Natural killer cell (primary cell): ENCODE data around the gene C22orf15. TPM values are rescaled to one million over a fixed set of nuclear protein-coding genes. Genes with fewer than 3 reads are reported as not detected.

ENCODE experiments used
- ATAC-seq, 3 donors: fragments of 150-1000 bp in 2 of 3; fragments of 200-7000 bp in 1 of 3; cut with Tn5 transposase; 1 replicate in 1 of 3; 2 replicates in 2 of 3; pipeline ENCODE4 v1.10.0; 2021; ENCODE audit warnings: mild to moderate bottlenecking in 2 of 3, moderate library complexity in 2 of 3
- DNase-seq, 2 donors: peaks; one replicate each; pipeline versions ENCODE4 v3.0.0 to v3.0.0-alpha.2; 2013 to 2021; ENCODE audit warnings: mixed read lengths in 1 of 2
- H3K27ac ChIP-seq: one replicate; pipeline ENCODE4 v1.5.1; 2013; ENCODE audit warnings: mild to moderate bottlenecking, low read length
- H3K27me3 ChIP-seq: one replicate; pipeline ENCODE4 v1.6.1; 2013; ENCODE audit warnings: low read length; ENCODE audit not compliant: control insufficient read depth, insufficient read depth
- H3K36me3 ChIP-seq: one replicate; pipeline ENCODE4 v1.6.1; 2013; ENCODE audit warnings: low read length; ENCODE audit not compliant: control insufficient read depth, insufficient read depth
- H3K4me1 ChIP-seq: one replicate; pipeline ENCODE4 v1.6.1; 2013; ENCODE audit warnings: low read length; ENCODE audit not compliant: control insufficient read depth, insufficient read depth
- H3K4me3 ChIP-seq: one replicate; pipeline ENCODE4 v1.5.1; 2013; ENCODE audit warnings: low read length
- H3K9me3 ChIP-seq: one replicate; pipeline ENCODE4 v1.6.1; 2013; ENCODE audit warnings: low read length; ENCODE audit not compliant: control insufficient read depth, insufficient read depth
- H3K27ac Mint-ChIP-seq, 2 donors: one replicate each; pipeline ENCODE4 v1.8.0; 2022; ENCODE audit warnings: mild to moderate bottlenecking in 2 of 2, mixed read lengths in 2 of 2, moderate library complexity in 1 of 2
- H3K27me3 Mint-ChIP-seq, 2 donors: one replicate each; pipeline ENCODE4 v1.8.0; 2022; ENCODE audit warnings: low read depth in 2 of 2, mixed read lengths in 2 of 2
- H3K36me3 Mint-ChIP-seq: one replicate; pipeline ENCODE4 v1.8.0; 2022; ENCODE audit warnings: mixed read lengths
- H3K4me1 Mint-ChIP-seq, 2 donors: one replicate each; pipeline ENCODE4 v1.8.0; 2022; ENCODE audit warnings: mixed read lengths in 2 of 2
- H3K4me3 Mint-ChIP-seq: one replicate; pipeline ENCODE4 v1.8.0; 2022; ENCODE audit warnings: mild to moderate bottlenecking, moderate library complexity, mixed read lengths
- H3K9me3 Mint-ChIP-seq, 2 donors: one replicate each; pipeline ENCODE4 v1.8.0; 2022; ENCODE audit warnings: mixed read lengths in 2 of 2
- WGBS: methylation state at CpG from one replicate; pipeline ENCODE4 v1.1.7; 2013; ENCODE audit warnings: missing lambda C conversion rate; ENCODE audit not compliant: insufficient coverage; 5-methylcytosine and 5-hydroxymethylcytosine counted together
- intact Hi-C: fragments of 100-400 bp; cut with micrococcal nuclease; formaldehyde crosslinking; loops from one replicate; pipeline ENCODE4 v1.14.2; 2022
- total RNA-seq, 4 donors: library from RNA; stranded (reverse); fragments of 120-200 nt in 1 of 4; gene quantifications; one replicate each; pipeline versions ENCODE4 v1.2.3 to v1.2.4, GENCODE V29; 2013 to 2022
- TF ChIP-seq, protein P1 (sequence below): fragments of 200-600 bp; IDR thresholded peaks from one replicate; pipeline ENCODE4 v1.8.0; 2022; ENCODE audit warnings: antibody characterized with exemption

The C22orf15 gene
- total RNA-seq, 3 donors from 2014 or later (not counting 1 experiment from before 2014, with no cell fraction given), result not detected

DNA sequence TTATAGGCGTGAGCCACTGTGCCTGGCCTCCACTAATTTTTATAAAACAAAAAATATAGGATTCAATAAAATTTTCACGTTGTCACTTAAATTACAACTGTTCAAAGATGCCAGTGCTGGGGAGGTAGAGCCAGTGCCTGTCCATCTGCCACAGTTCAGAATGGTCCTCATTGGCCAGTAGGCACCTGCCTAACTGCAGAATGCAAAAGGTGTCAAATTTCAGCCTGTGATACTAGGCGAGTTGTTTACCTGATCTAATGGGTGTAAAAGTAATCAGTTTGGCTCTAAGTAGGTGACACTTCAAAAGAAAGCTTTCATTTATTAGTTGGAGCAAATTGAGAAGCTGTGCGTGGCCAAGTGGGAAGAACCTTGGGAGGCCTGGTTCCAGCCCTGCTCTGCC is 26.3 kb downstream of the C22orf15 start:
- H3K36me3 ChIP-seq, result peaks cover 20% of the 10 kb centered on the region
- H3K27ac ChIP-seq, result no peak overlapping the region
- H3K9me3 Mint-ChIP-seq, result no peaks in the 10 kb centered on the region
- H3K27me3 ChIP-seq, result no peaks in the 10 kb centered on the region
- TF ChIP-seq, protein P1, sequence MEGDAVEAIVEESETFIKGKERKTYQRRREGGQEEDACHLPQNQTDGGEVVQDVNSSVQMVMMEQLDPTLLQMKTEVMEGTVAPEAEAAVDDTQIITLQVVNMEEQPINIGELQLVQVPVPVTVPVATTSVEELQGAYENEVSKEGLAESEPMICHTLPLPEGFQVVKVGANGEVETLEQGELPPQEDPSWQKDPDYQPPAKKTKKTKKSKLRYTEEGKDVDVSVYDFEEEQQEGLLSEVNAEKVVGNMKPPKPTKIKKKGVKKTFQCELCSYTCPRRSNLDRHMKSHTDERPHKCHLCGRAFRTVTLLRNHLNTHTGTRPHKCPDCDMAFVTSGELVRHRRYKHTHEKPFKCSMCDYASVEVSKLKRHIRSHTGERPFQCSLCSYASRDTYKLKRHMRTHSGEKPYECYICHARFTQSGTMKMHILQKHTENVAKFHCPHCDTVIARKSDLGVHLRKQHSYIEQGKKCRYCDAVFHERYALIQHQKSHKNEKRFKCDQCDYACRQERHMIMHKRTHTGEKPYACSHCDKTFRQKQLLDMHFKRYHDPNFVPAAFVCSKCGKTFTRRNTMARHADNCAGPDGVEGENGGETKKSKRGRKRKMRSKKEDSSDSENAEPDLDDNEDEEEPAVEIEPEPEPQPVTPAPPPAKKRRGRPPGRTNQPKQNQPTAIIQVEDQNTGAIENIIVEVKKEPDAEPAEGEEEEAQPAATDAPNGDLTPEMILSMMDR, result no peak
- ATAC-seq, result no peak
- peaks cover 42 to 43% of the 10 kb centered on the region in 2 donors for H3K4me1 Mint-ChIP-seq
- no peak for DNase-seq
- no peak overlapping the region for H3K4me3 Mint-ChIP-seq
- intact Hi-C loops, result no loop called here
- H3K36me3 Mint-ChIP-seq, result peaks cover 6% of the 10 kb centered on the region
- H3K4me1 ChIP-seq, result peaks cover 26% of the 10 kb centered on the region
- H3K9me3 ChIP-seq, result no peaks in the 10 kb centered on the region
- no peaks in the 10 kb centered on the region for H3K27me3 Mint-ChIP-seq
- 90% methylated on average over 4 of the region's 4 CpGs for WGBS
- peak overlapping the region in 1 of 2 donors; percentile 42 for H3K27ac Mint-ChIP-seq
- no peak overlapping the region for H3K4me3 ChIP-seq

DNA sequence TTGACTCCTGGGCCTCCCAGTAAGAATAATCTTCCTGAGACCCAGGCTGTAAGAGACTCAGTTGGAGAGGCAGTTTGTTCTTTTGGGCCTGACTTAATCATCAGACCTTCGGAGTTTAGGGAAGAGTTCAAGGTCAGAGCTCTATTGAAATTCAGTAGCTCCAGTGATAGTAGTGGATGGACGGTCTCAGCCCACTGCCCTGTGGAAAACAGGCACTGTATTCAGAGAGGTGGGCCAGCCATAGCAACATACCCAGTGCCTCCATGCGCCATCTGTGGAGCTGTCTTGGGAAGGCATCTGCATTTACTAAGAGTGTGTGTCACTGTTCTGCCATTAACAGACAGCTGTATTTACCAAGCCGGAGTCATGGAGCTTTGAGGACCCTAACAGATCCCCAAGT is 26.8 kb downstream of the C22orf15 start:
- Mint-ChIP-seq H3K9me3 (no peaks in the 10 kb centered on the region), H3K4me3 (no peak overlapping the region), H3K4me1 (peaks cover 37 to 38% of the 10 kb centered on the region in 2 donors), H3K27me3 (no peaks in the 10 kb centered on the region), H3K27ac (peak overlapping the region; percentile 42 to 51), H3K36me3 (peaks cover 6% of the 10 kb centered on the region)
- 96% methylated on average over 4 of the region's 4 CpGs for WGBS
- TF ChIP-seq, protein P1, result no peak
- peaks cover 21% of the 10 kb centered on the region for H3K36me3 ChIP-seq
- H3K27me3 ChIP-seq, result no peaks in the 10 kb centered on the region
- ATAC-seq, result no peak
- H3K9me3 ChIP-seq, result no peaks in the 10 kb centered on the region
- H3K27ac ChIP-seq, result no peak overlapping the region
- intact Hi-C loops, result no loop called here
- H3K4me3 ChIP-seq, result no peak overlapping the region
- no peak for DNase-seq
- peaks cover 20% of the 10 kb centered on the region for H3K4me1 ChIP-seq

DNA sequence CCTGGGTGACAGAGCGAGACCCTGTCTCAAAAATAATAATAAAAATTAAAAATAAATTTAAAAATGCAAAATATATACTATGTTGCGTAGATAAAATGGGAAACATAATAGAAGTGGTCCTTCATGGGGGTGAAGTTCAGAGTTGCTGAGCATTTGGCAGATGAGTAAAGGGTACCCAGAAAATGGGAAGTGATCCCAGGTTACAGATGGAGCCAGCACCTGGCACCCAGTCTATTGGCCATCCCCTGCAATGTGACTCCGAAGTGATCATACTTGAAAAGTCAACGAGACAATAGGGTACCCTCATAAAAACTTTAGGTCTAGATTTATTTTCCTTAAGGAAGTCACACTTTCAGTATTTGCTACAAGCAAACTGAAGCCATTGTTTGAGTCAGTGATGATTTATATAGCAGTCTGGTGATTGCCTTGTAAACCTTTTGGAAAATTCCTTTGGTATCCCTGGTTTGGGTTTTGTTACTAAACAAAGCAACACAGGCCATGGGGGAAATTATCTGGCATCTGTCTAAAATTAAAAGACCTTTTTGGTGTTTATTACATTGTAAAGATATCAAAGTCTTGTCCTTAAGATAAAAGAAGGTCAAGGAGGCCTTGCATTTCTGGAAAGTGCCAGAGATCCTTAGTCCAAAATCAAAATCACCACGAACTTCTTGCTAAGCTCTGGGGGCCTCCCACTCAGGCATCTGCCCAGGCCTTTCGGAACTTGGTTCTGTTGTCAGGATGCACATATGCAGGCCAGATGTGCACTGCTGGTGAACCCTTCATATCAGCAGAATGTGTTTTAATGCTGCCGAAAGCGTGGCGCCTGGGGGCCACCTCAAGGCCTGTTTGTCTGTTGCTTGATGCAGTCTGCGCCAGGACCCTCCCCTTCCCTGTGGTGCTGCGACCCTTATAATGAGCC is 28.3 kb downstream of the C22orf15 start:
- peaks cover 6% of the 10 kb centered on the region for H3K36me3 Mint-ChIP-seq
- no peak for ATAC-seq
- intact Hi-C loops, result no loop called here
- Histone ChIP-seq H3K4me1 (peaks cover 18% of the 10 kb centered on the region), H3K36me3 (peaks cover 32% of the 10 kb centered on the region), H3K4me3 (no peak overlapping the region), H3K9me3 (no peaks in the 10 kb centered on the region), H3K27ac (no peak overlapping the region), H3K27me3 (no peaks in the 10 kb centered on the region)
- no peaks in the 10 kb centered on the region for H3K27me3 Mint-ChIP-seq
- no peak overlapping the region for H3K27ac Mint-ChIP-seq
- WGBS, result 89% methylated on average over 10 of the region's 11 CpGs
- no peaks in the 10 kb centered on the region for H3K9me3 Mint-ChIP-seq
- no peak for DNase-seq
- no peak overlapping the region for H3K4me3 Mint-ChIP-seq
- H3K4me1 Mint-ChIP-seq, result peaks cover 37 to 38% of the 10 kb centered on the region in 2 donors
- TF ChIP-seq, protein P1, result no peak
